K562 (cell line): ENCODE data around the gene ANO2. TPM values are rescaled to one million over a fixed set of nuclear protein-coding genes. Genes with fewer than 3 reads are reported as not detected.

Experiments used
- ATAC-seq: fragments of 200-7000 bp; cut with Tn5 transposase; 3 replicates; pipeline ENCODE4 v1.9.1; 2020; ENCODE audit warnings: moderate library complexity
- BruUV-seq: library from RNA; stranded (reverse); fragments of 400-500 nt; replicated peaks from 2 replicates; lab custom pipeline; 2021; lab: Mats Ljungman, UMichigan
- CTCF ChIA-PET: fragments of 300-600 bp; formaldehyde crosslinking; extraction: SDS; loops from one replicate; lab custom pipeline; 2021; ENCODE audit warnings: low intra/inter-chr PET ratio; lab: Yijun Ruan, JAX
- POLR2A ChIA-PET: fragments of 300-600, 350-650 bp; sonication (Branson Sonifier 250); formaldehyde crosslinking; extraction: SDS; loops from one replicate; lab custom pipeline; 2021; ENCODE audit warnings: antibody characterized with exemption, inconsistent platforms; lab: Yijun Ruan, JAX
- DNase-seq, 4 experiments: peaks; one replicate each; pipeline versions ENCODE4 v3.0.0 to v3.0.0-alpha.2; 2011 to 2018; ENCODE audit warnings: low spot score in 3 of 4, mixed read lengths in 3 of 4; ENCODE audit errors: extremely low read depth in 1 of 4
- FAIRE-seq: peaks from 2 replicates; lab custom pipeline; 2011; peaks lifted over from hg19 to GRCh38; lab: Jason Lieb, UNC
- H2AFZ ChIP-seq: 2 replicates; pipeline ENCODE4 v1.6.0; 2011; ENCODE audit warnings: low read depth, low read length, control low read depth, inconsistent platforms
- H3K27ac ChIP-seq: fragments of 200-600 bp; 3 replicates; pipeline ENCODE4 v1.8.0; 2011; ENCODE audit warnings: low read depth, mild to moderate bottlenecking, control low read depth, inconsistent platforms, low read length, moderate library complexity, mixed read lengths; ENCODE audit errors: extremely low read depth
- H3K27me3 ChIP-seq, 2 experiments: fragments of 300-600 bp in 1 of 2; 2 replicates in 1 of 2; 3 replicates in 1 of 2; pipeline versions ENCODE4 v1.6.0 to v1.8.0; 2011; ENCODE audit warnings: inconsistent platforms in 2 of 2, low read length in 2 of 2, mild to moderate bottlenecking in 1 of 2, mixed read lengths in 1 of 2, moderate library complexity in 1 of 2; ENCODE audit not compliant: control insufficient read depth in 2 of 2, insufficient read depth in 2 of 2
- H3K36me3 ChIP-seq: fragments of 300-600 bp; 3 replicates; pipeline ENCODE4 v1.8.0; 2011; ENCODE audit warnings: mild to moderate bottlenecking, low read length, inconsistent platforms; ENCODE audit not compliant: control insufficient read depth, insufficient read depth
- H3K4me1 ChIP-seq, 2 experiments: fragments of 200-600 bp in 1 of 2; replicated peaks in 1 of 2; 2 replicates in 1 of 2; 3 replicates in 1 of 2; pipeline versions ENCODE4 v1.5.1 to v1.8.0; 2011; ENCODE audit warnings: inconsistent platforms in 2 of 2, low read length in 2 of 2, mild to moderate bottlenecking in 1 of 2, mixed read lengths in 1 of 2, moderate library complexity in 1 of 2; ENCODE audit not compliant: control insufficient read depth in 2 of 2, insufficient read depth in 2 of 2
- H3K4me2 ChIP-seq: 2 replicates; pipeline ENCODE4 v1.6.1; 2011; ENCODE audit warnings: low read length, control low read depth, inconsistent platforms, mixed read lengths; ENCODE audit not compliant: insufficient read depth
- H3K4me3 ChIP-seq: fragments of 200-600 bp; sonication (generic), shearing (Covaris generic); 2 replicates; pipeline ENCODE4 v1.5.1; 2016; ENCODE audit warnings: control low read depth, inconsistent platforms
- H3K79me2 ChIP-seq: fragments of 200-600 bp; 3 replicates; pipeline ENCODE4 v1.8.0; 2011; ENCODE audit warnings: low read length, inconsistent platforms; ENCODE audit not compliant: control insufficient read depth, insufficient read depth
- H3K9ac ChIP-seq, 2 experiments: 2 replicates each; pipeline versions ENCODE4 v1.6.0 to v1.6.1; 2011; ENCODE audit warnings: low read depth in 2 of 2, low read length in 2 of 2, control low read depth in 1 of 2, inconsistent platforms in 1 of 2, mild to moderate bottlenecking in 1 of 2, mixed read lengths in 1 of 2; ENCODE audit not compliant: insufficient read depth in 1 of 2
- H3K9me1 ChIP-seq: one replicate; pipeline ENCODE4 v1.6.0; 2011; ENCODE audit warnings: inconsistent platforms, mild to moderate bottlenecking, low read length, moderate library complexity; ENCODE audit not compliant: control insufficient read depth, insufficient read depth
- H3K9me3 ChIP-seq: replicated peaks from 2 replicates; pipeline ENCODE4 v1.5.1; 2011; ENCODE audit warnings: low read depth, low read length, inconsistent platforms; ENCODE audit not compliant: control insufficient read depth, insufficient read depth
- H4K20me1 ChIP-seq: replicated peaks from 2 replicates; pipeline ENCODE4 v1.6.1; 2011; ENCODE audit warnings: low read length, inconsistent platforms, mixed read lengths; ENCODE audit not compliant: control insufficient read depth, insufficient read depth
- CUX1 ChIP-seq: fragments of 200-800 bp; sonication (Bioruptor generic); IDR thresholded peaks from 2 replicates; pipeline ENCODE4 v1.6.1; 2016; ENCODE audit warnings: missing genetic modification characterization, missing compliant biosample characterization
- LCOR ChIP-seq: sonication (generic); formaldehyde crosslinking; IDR thresholded peaks from 2 replicates; pipeline ENCODE4 v1.8.0; 2022; ENCODE audit warnings: mild to moderate bottlenecking, missing genetic modification reagents
- MXD1 ChIP-seq: fragments of 250-450 bp; sonication (Bioruptor Pico); IDR thresholded peaks from 2 replicates; pipeline ENCODE4 v1.8.0; 2021; ENCODE audit warnings: borderline replicate concordance, mild to moderate bottlenecking, moderate library complexity; ENCODE audit not compliant: poor library complexity, severe bottlenecking
- NFXL1 ChIP-seq: fragments of 450-650 bp; formaldehyde crosslinking; IDR thresholded peaks from 2 replicates; pipeline ENCODE4 v1.4.0; 2021; ENCODE audit warnings: mild to moderate bottlenecking
- PPARD ChIP-seq: fragments of 250-450 bp; sonication (Bioruptor Pico); IDR thresholded peaks from 2 replicates; pipeline ENCODE4 v1.8.0; 2022; ENCODE audit warnings: inconsistent platforms, mild to moderate bottlenecking, moderate library complexity
- TBP ChIP-seq: optimal IDR thresholded peaks from 2 replicates; pipeline ENCODE3; 2011; ENCODE audit warnings: low read depth, low read length, improper control_type of control experiment
- TEAD1 ChIP-seq, 2 experiments: fragments of 450-650 bp in 1 of 2; sonication (generic) in 1 of 2; formaldehyde crosslinking; IDR thresholded peaks; 2 replicates each; pipeline versions ENCODE4 v1.4.0 to v1.8.0; 2020 to 2022; ENCODE audit warnings: mild to moderate bottlenecking in 2 of 2, missing genetic modification reagents in 1 of 2
- ZBTB17 ChIP-seq: fragments of 450-650 bp; formaldehyde crosslinking; IDR thresholded peaks from 2 replicates; pipeline ENCODE4 v1.4.0; 2020; ENCODE audit warnings: mild to moderate bottlenecking
- WGBS: fragments of 100-300 bp; shearing (Covaris generic); methylation state at CpG from one replicate; pipeline ENCODE4 v1.1.6; 2016; ENCODE audit warnings: low coverage, mixed read lengths; ENCODE audit not compliant: insufficient coverage; ENCODE audit errors: missing lambda C conversion rate; 5-methylcytosine and 5-hydroxymethylcytosine counted together
- in situ Hi-C: fragments of 300-500 bp; cut with MboI; formaldehyde crosslinking; loops from 4 replicates; pipeline ENCODE4 v1.15.0; 2018; ENCODE audit warnings: inconsistent platforms, mixed read lengths
- intact Hi-C: fragments of 100-400 bp; cut with micrococcal nuclease; formaldehyde crosslinking; loops from 2 replicates; pipeline ENCODE4 v1.14.2; 2022
- polyA plus RNA-seq, 8 experiments: library from polyadenylated mRNA; depleted of rRNA in 4 of 8; stranded (reverse) in 5 of 8; unstranded in 3 of 8; fragments of >200 nt; fragmentation: Nextera tagmentation in 2 of 8; fragmentation: Illumina TruSeq in 1 of 8; extraction: Ambion mirVana in 2 of 8; extraction: Trizol in 1 of 8; gene quantifications; 2 replicates each; pipeline versions ENCODE4 v1.2.1 to v1.2.3, GENCODE V29; 2011 to 2014; ENCODE audit warnings: inconsistent platforms in 1 of 8, missing spikeins in 1 of 8
- total RNA-seq, 7 experiments: library from RNA; depleted of rRNA in 6 of 7; stranded (reverse); fragments of >200 nt in 6 of 7; fragmentation: Illumina TruSeq in 2 of 7; extraction: Trizol in 2 of 7; gene quantifications; 2 replicates each; pipeline versions ENCODE4 v1.2.1 to v1.2.3, GENCODE V29; 2011 to 2021; ENCODE audit warnings: low replicate concordance in 1 of 7

Gene ANO2
- total and polyA plus RNA-seq, 9 of the 15 experiments (the other 6 are each of a cell fraction or from before 2014, with no cell fraction given) = 0.64 TPM; not detected in 8

GRCh38 chr12:5650829-5651461 is 294.1 kb downstream of the ANO2 start (continued):
- TF ChIP-seq CUX1 (CRISPR knock-in tag) (no peak), NFXL1 (CRISPR knock-in tag) (no peak), PPARD (CRISPR knock-in tag) (no peak), LCOR (CRISPR knock-in tag) (no peak)

- no peaks in the 10 kb centered on the region for H3K9me3 ChIP-seq
- no peak for FAIRE-seq
These were observed 294.8 kb downstream of the ANO2 start for GRCh38 chr12:5650281-5650680.

More at GRCh38 chr12:5650281-5650680, 294.8 kb downstream of the ANO2 start:
- POLR2A ChIA-PET = no interaction called here
- in situ Hi-C loops = no loop called here
- no peaks in the 10 kb centered on the region for H3K9me1 ChIP-seq
- intact Hi-C loops = no loop called here
- no peaks in the 10 kb centered on the region for H4K20me1 ChIP-seq
- no peak for ATAC-seq
- no peak for DNase-seq
- no peak overlapping the region for H3K27ac ChIP-seq
- TF ChIP-seq TBP (no peak), TEAD1 (CRISPR knock-in tag; IDR thresholded peaks at IDR 0.05) (no peak), MXD1 (CRISPR knock-in tag) (no peak), ZBTB17 (CRISPR knock-in tag) (no peak)
- H2AFZ ChIP-seq = no peak overlapping the region
- no TSS peak for BruUV-seq
- no peaks in the 10 kb centered on the region for H3K4me1 ChIP-seq
- 0 out of 5 replicates have a peak, but pooled peaks cover 0 to 4% of the 10 kb centered on the region in 2 experiments for H3K27me3 ChIP-seq
- CTCF ChIA-PET = no interaction called here
- H3K4me3 ChIP-seq = no peak overlapping the region
- 0% methylated on average over 2 of the region's 2 CpGs for WGBS
- no peaks in the 10 kb centered on the region for H3K79me2 ChIP-seq
- no peak overlapping the region for H3K9ac ChIP-seq
- H3K36me3 ChIP-seq = no peaks in the 10 kb centered on the region
- no peak overlapping the region for H3K4me2 ChIP-seq
